DND-41 (cell line): ENCODE data around the gene ATG9B.

Experiments
- EZH2 ChIP-seq: IDR thresholded peaks from 3 replicates; pipeline ENCODE4 v1.6.1; 2012; ENCODE audit warnings: borderline replicate concordance, low read depth, mild to moderate bottlenecking, moderate library complexity, low read length, inconsistent platforms; ENCODE audit not compliant: severe bottlenecking
- TF ChIP-seq, protein P1 (sequence below): IDR thresholded peaks from 2 replicates; pipeline ENCODE4 v1.5.1; 2012; ENCODE audit warnings: borderline replicate concordance, low read length, moderate library complexity, mild to moderate bottlenecking; ENCODE audit not compliant: poor library complexity, severe bottlenecking; ENCODE audit errors: extremely low read depth

DNA sequence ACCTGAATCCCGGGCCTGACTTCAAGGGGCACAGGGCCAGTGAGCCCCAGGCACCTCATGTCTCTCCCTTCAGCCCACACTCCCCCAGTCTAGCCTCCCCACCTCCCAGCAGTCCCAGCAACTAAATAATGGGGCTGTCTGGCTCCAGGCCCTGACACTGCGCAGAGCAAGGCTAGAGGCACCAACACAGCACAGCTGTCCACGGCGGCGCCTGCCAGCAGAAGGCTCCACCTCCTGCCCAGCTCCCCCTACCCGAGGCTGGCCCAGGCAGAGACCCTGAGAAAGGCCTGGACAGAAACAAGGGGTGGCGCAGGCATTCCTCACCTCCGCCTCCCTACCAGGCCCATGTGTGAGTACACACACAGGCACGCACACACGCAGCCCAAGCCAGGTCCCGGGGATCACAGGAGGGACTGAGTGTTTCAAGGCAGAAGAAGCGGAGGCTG is 52.2 kb downstream of the ATG9B start:
- TF ChIP-seq, protein P1, sequence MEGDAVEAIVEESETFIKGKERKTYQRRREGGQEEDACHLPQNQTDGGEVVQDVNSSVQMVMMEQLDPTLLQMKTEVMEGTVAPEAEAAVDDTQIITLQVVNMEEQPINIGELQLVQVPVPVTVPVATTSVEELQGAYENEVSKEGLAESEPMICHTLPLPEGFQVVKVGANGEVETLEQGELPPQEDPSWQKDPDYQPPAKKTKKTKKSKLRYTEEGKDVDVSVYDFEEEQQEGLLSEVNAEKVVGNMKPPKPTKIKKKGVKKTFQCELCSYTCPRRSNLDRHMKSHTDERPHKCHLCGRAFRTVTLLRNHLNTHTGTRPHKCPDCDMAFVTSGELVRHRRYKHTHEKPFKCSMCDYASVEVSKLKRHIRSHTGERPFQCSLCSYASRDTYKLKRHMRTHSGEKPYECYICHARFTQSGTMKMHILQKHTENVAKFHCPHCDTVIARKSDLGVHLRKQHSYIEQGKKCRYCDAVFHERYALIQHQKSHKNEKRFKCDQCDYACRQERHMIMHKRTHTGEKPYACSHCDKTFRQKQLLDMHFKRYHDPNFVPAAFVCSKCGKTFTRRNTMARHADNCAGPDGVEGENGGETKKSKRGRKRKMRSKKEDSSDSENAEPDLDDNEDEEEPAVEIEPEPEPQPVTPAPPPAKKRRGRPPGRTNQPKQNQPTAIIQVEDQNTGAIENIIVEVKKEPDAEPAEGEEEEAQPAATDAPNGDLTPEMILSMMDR, result no peak
- no peak for TF ChIP-seq EZH2
